NCI-H69 (cell line): ENCODE results near the gene RPL37A.

Experiments used
- DNase-seq: peaks from one replicate; lab custom pipeline; 2025; lab: John Stamatoyannopoulos, UW

The RPL37A gene

DNA sequence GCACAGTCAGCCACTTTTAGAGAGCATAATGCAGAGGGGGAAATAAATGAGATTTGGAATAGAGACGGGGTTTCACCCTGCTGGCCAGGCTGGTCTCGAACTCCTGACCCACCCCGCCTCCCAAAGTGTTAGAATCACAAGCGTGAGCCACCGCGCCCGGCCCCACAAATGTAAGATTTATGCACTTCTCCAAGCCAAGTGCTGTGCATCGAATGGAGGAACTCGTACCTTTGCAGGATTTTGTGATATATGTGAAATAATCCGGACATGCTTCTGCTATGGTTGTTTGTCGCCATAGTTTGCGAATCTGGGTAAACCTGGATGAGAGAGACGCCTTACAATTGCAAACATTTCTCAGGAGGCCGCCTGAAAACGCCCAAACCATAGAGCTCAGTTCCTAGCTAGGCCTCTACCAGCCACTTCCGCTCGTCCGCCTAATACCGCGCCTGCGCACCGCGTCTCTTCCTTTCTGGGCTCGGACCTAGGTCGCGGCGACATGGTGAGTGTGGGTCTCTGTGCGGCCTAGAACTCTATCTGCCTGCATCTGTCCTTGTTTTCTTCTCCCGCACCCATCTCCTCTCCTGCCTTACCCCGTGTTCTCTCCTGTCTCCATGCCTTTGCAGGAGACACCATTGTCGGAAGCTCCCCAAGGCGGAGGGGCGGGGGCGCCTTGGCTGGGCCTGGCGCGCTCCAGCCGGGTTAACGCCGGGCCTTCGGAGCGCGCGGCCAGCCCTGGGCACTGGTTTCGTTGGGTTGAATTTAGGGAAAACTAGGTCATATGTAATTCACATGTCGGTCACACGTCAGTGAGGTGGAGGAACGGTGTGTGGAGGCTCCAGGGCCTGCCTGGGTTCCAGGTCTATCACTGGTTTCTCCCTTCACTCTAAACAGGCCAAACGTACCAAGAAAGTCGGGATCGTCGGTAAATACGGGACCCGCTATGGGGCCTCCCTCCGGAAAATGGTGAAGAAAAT lies at the start of gene RPL37A:
Gene RPL37A, plus strand, starts transcription at position 466 of the 974 bp plus-strand sequence. Its CDS starts 31 bp downstream, at position 497.
- DNase-seq: peak; percentile 94

DNA sequence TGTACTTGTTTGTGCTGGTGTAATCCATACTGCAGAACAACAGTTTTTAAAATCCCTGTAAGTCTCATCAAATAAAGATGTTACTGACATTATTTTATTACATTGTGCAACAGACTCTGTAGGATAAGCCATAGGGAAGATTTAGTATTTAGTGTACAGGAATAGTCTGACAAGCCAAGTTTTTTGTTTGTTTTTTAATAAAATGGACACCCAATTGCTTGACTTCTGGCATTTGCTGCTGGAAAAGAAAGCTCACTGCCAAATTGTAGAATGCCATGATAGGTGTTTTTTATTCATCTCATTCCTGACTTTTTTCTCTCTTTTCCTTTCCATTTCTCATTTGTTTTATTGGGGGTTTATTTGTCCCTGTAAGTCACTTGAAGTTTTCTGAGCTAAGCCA lies 48.3 kb upstream of the RPL37A start:
- DNase-seq: no peak

DNA sequence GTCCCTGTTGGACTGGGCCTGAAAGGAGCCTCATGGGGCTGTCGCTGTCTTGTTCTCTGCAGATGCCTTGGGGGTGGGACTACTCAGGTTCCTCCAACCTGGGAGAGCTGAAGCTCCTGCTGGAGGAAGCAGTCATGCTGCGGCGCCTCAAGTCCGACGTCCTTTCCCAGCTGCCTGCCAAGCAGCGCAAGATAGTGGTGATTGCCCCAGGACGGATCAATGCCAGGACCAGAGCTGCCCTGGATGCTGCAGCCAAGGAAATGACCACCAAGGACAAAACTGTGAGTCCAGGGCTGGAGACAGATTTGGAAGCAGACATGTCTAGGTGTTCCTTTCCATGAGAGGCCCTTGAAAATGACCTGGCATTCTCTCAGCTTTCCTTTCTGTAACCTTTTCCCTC lies 47.9 kb upstream of the RPL37A start:
- no peak for DNase-seq

DNA sequence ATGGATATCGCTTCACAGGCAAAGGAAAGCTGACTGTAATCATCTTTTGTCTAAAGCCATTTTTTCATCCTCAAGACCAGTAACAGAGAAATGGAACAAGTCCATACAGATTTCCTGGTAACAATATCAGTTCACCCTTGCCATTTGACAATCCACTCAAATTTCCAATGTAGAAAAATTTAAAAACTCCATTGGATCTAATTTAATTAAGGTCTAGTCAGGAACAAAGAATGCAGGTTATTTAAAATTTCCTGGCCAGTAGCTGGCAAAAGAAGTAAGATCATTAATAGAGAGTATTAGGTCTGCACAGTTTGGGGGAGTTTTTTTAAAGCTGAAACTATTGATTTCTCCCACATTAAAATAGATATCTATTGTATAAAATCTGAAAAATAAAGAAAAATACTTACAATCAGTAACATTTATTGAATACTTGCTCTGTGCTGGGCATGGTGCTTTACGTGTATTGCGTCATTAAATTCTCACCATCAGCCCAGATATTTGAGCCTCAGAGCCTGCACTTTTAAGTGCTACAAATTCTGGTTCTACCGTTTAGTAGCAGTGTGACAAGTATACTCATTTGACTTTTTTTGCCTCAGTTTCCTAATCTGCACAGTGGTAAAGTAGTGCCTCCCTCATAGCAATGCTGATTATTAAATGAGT lies 44.6 kb upstream of the RPL37A start:
- no peak for DNase-seq

DNA sequence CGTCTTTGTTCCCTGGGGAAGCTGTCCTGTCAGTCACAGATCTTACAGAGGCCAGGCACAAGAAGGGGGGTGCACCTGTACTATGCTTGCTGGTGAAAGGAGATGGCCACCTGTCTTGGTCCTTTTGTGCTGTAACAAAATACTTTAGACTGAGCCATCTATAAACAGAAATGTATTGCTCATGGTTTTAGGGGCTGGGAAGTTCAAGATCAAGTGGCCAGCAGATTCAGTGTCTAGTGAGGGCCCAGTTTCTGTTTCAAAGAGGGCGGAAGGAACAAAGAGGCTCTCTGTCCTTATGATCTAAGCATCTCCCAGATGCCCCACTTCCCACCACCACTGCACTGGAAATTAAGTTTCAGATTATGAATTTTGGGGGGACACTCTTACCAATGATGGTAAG lies 35.5 kb upstream of the RPL37A start:
- no peak for DNase-seq

DNA sequence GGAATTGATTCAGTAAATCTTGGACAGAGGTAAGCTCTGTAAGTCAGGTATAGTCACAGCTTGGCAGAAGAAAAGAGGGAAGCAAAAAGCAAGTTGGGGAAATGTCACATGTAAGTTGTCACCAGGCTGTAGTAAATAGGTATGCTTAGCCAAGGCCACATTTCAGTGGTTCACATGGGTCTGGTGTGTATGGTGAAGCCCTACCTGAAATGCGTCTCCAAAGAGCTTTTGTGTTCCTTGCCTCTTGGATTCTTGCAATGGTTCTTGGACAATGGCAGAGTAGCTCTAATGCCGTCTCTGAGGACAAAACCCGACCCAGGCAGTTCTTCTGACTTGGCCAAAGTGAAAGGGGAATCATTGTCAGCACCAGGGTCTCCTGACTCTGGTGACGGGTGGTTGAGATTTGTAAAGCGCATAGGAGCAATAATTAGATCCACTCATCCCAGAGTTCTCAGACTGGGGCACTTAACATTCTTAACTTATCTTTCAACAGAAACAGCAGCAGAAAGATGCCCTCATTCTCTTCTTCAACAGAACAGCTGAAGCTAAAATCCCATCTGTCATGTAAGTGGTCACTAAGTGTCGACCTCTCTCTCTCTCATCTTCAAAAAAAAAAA lies 34.4 kb upstream of the RPL37A start:
- DNase-seq: no peak

DNA sequence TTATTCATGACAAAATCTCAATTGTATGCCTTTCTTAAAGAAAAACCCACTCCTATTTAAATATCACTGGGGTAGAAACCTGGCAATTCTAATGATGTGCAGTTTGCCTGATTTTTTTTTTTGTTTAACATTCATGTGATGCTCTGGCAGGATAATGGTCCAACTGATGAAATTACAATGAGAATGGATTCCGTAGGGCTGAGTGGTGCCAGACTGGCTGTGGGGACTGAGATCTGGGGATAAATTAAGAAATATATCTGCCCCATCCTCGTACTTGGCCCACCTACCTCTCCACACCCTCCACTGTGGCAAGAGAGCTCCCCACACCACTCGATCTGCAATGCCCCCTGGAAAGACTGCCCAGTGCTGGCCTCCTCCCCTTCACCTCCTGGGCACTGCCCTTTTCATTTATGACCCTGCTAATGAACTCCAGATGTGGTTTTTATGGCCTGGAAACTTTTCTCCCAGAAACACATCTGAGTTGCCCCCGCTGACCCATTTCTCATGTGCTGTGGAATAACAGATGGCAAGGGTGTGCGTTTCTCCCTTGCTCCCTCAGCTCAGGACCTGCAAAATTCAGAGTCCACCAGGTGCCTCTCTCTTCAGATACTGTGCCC lies 33.0 kb upstream of the RPL37A start:
- DNase-seq: peak; percentile 56

DNA sequence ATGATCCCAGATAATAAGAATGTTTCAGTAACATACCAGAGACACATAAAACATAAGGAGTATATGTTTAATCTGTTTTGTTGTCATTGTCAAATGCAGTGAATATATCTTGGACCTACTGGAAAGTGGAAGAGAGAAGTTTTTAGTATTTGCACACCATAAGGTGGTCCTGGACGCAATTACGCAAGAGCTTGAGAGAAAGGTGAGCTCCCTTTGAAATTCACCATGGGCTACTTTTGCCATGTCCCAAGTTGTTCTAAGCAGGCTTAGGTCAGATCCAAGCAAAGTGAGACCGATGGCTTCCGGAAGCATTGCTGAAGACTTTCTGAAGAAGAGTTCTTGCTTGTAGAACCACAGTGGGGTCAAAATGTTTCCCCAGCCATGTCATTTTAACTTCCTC lies 30.8 kb upstream of the RPL37A start:
- DNase-seq: no peak

DNA sequence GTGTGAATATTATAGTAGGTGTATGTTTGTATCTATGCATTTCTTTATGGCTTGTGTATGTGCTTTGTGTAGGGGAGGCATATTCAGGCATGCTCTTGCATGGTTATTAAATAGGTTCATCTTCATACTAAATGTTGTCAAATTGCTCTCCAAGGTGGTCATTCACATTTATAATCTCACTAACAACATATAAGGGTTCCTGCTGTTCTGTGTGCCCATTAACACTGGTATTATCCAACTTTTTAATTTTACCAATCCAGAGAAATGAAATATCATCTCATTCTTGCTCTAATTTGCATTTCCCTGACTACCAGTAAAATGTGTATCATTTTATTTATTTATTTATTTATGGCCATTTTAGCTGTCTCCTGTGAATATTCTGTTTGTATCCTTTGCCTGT lies 29.0 kb upstream of the RPL37A start:
- no peak for DNase-seq

DNA sequence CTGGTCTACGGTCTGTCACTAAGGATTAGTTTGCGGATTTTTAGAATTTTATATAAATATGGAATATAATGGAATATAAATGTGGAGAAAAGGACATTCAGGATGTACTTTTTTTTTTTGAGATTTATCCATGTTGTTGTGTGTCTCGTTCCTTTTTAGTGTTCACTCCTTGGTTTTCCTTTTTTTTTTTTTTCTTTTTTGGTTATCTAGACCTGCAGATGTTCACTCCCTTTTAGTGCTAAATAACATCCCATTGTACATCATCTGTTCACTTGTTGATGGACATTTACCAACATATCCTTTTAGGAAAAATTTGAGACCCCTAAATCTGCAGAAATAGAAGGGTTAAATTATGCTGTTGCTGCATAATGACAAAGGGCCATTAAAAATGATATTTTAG lies 25.5 kb upstream of the RPL37A start:
- DNase-seq: no peak

DNA sequence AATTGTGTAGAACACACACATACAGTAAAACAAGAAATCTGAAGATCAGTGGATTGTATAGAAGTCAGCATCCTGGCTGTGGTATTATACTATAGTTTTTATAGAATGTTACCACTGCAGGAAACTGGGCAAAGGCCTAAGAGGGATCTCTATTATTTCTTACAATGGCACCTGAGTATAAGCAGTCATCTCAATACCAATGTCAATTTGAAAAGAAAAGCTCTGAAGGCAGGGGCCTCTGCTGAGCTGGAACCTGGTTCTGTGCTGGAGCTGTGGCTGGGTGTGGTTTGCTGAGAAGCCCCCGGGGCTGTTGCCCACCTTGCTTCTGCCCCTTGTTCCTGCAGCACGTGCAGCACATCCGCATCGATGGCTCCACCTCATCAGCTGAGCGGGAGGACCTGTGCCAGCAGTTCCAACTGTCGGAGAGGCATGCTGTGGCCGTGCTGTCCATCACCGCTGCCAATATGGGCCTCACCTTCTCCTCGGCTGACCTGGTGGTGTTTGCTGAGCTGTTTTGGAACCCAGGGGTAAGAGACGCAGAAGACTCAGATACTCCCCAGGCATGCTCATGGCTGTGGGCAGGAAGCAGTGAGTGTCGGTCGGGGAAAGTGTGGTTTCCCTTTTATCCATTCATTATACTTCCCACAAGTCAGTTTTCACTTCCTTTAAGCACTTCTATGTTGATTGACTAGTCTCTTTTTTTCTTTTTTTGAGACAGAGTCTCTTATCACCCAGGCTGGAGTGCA lies 23.5 kb upstream of the RPL37A start:
- DNase-seq: no peak

DNA sequence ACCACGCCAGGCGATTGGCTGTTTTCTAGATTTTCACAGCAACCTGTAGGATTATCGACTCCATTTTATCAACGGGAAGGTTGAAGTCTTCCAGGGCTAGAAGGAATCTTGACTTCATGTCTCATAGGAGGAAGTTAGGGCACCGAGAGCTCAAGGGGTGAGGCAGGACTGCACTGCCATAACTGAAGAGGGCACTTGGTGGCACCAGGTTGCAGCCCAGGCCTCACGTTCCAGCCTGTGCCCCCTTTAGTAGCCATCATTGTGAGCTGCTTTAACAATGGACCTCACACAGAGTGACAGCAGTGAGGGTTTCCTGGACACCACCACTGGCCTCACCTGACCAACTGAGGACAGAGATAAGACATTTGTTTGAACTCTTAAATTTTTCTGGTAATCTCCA lies 22.9 kb upstream of the RPL37A start:
- DNase-seq: no peak

DNA sequence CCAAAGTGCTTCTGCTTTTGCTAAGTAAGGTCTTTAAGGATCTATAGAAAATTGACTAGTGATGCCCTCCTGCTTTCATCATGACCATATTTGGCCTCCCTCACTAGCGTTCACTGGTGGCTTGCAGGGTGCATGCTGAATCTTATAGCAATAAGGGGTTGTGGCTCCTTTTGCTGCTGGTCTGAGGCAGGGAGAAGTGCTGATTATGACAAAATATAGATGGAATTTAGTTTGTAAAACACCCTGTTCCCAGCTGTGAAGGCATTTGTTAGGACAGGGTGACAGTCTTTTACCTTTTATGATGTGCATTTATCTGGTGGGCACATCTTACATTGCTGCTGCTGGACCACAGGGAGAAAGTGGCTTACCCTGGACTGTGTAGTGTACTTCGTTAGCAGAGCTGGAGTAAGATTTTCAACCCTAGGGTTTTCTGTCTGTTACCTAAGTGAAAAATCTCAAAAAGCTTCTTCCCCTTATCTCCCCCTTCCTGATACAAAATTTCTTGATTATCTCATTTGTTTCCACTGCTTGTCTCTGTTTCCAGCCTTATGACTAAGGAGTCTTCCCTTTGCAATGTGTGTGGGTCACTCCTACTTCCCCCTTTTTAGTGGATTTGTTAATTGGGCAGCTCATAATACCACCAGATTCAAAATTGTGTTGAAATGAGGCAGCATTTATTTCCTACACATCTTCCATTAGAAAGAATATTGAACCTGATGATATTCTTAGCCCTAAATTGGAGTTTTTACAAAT lies 21.2 kb upstream of the RPL37A start:
- no peak for DNase-seq

DNA sequence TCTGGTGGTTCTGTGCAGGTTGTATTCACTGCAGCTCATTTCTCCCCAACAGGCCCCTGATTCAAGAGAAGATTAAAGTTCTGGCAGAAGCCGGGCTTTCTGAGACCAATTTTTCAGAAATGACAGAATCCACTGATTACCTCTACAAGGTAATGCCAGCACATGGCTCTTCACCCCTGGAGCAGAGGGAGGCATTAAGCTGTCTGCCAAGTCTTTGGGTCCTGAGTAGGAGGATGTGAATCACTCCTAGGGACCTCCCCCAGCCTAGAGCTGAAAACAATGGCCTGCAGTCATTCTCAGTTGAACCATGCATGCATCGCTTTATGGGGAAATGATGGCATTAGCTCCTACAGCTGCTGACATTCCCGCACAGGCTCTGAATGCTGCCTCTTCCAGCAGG lies 20.5 kb upstream of the RPL37A start:
- DNase-seq: no peak

DNA sequence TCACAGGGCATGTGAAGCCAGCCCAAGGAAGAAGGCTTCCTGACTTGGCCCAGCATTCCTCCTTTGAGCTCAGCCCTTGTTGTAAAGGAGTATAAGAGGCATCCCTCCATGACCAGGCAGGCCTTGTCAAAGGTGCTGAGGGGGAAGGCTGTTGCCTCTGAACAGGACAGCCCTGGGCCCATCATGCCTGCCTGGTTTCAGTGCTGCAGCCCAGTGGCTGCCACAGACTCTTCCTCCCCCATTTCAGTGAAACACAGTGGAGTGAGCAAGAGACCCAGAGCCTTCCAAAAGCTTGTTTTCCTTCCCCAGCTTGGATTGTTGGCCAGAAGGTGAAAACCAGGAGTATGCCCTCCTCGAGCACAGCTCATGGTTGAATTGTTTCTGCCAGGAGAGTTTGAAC lies 19.9 kb upstream of the RPL37A start:
- no peak for DNase-seq

DNA sequence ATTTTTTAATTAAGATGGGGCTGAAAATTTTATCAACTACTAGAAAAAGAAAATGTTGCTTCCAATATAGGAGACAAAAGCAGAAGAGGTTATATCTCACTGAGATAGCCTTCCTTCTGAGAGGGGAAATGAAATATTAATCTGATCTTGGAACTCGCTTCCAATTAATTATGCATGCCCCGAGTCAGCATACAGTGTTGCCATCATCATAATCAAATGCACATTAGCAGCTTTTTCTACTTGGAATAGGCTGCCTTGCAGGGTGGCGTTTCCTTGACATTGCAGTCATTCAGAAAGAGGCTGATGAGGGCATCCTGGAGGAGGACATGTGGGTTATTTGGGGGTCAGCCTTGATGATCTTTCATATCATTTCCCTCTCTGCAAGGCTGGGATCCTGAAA lies 18.4 kb upstream of the RPL37A start:
- no peak for DNase-seq

DNA sequence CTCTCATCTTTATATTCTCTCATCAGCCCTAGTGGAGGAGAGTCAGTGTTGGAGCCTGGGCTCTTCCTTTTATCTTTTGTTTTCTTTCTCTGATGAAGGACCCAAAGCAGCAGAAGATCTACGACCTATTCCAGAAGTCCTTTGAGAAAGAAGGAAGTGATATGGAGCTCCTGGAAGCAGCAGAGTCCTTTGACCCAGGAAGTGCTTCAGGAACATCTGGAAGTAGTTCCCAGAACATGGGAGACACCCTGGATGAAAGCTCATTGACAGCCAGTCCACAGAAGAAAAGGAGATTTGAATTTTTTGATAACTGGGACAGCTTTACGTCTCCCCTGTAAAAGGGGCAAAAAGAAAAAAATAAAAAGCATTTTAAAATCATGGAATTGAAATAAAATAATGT lies 16.0 kb upstream of the RPL37A start:
- DNase-seq: no peak

DNA sequence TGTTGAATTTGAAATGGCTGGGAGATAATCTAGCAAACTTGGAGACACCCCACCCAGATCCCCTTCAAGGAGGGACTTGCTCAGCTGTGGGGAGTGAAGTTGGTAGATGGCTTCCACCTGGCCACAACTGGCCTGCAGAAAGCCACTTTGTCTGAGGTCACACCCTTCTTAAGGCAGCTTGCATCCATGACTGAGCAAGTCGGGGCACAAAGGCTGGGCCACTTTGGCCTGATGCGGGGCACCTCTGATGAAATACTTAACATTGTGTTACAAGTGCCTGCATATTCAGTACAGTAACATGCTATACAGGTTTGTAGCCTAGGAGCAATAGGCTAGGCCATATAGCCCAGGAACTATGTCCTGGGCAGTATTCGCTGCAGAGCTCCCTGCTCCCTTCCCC lies 13.4 kb upstream of the RPL37A start:
- no peak for DNase-seq

DNA sequence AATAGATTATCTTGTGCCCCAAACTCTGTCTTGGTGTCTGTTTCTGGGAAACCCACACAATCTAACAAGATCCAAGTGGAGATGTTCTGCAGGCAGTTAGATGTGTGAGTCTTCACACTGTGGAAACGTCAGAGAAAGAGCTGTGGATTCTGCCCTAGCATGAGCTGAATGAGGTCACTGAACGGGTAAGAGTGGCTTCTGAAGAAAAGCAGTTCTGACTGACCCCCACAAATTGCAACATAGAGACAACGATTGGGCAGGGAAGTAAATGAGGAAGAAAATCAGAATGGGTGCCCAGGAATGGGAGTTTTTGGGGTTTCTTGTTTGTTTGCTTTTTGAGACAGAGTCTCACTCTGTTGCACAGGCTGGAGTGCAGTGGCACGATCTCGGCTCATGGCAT lies 12.9 kb upstream of the RPL37A start:
- DNase-seq: no peak

DNA sequence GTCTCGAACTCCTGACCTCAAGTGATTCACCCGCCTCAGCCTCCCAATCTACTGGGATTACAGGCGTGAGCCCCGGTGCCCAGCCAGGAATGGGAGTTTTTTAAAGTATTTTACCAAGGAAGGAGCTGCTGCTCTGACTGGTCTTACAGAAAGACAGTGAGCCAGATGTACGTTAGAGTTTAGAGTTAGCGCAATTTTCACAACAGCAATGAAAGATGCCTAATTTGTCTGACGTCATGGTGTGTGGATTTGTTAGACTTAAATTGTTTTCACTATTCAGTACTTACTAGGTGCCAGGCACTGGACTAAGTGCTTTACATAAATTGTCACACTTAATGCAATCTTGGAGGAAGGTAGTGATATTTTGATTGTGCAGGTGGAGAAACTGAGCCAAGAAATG lies 12.4 kb upstream of the RPL37A start:
- DNase-seq: no peak

DNA sequence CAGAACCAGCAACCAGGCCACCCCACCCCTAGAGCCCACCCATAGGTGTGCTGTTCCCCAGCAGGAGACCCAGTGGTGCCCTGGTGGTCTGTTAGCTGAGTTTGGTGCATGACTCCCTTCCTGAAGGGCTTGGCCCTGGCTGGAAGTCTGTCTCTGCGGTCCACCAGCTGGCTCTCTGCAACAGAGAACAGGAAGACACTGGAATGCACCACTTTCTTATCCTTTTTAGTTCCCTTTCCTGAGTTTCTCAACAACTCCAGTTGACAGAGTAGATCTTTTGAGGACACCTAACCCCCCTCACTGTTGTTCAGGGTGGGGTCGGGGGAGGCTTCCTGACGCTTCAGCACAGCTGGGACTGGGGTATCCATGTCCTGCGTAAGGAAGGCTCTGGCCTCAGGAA lies 11.9 kb upstream of the RPL37A start:
- DNase-seq: no peak
